ENCODE data around the gene FAM81B. TPM values are rescaled to one million over a fixed set of nuclear protein-coding genes. Genes with fewer than 3 reads are reported as not detected.

FAM81B gene
- total RNA-seq, 1 experiment from 2014 or later = not detected

DNA sequence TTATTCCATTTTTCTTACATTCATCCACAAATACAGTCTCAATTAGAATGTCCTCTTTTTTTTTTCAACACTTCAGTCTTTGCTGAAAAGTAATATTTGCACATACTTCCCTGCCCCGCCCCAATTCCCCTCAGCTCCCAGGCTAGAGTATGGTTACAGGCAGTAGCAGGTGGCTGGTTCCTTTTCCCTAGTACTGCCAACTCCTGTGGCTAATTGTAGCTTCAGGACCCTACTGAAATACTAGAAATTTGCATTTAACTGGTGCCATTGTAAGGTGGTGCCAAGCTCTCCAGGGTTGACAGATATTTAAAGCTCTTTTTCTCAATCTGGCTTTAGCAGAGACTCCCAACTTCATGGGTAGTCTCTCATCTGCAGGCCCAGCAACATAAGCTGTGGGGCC lies 80.3 kb downstream of the FAM81B start:
- Histone ChIP-seq H3K27ac (ENCODE audit: low read depth, low read length, poor library complexity, severe bottlenecking) (no peak overlapping the region), H3K4me3 (ENCODE audit: low read depth, low read length, poor library complexity, severe bottlenecking) (no peak overlapping the region), H3K36me3 (ENCODE audit: insufficient read depth, low read length, poor library complexity, severe bottlenecking) (peaks cover 25% of the 10 kb centered on the region), H3K4me1 (ENCODE audit: insufficient read depth, low read length, poor library complexity, severe bottlenecking) (no peaks in the 10 kb centered on the region), H3K27me3 (replicated peaks; ENCODE audit: insufficient read depth, low read depth, low read length, poor library complexity) (no peaks in the 10 kb centered on the region), H3K9me3 (ENCODE audit: low read depth, low read length, poor library complexity, severe bottlenecking) (no peaks in the 10 kb centered on the region)
- intact Hi-C loops (cut with micrococcal nuclease; ENCODE audit: unreplicated experiment) = no loop called here
- TF ChIP-seq, protein P1, sequence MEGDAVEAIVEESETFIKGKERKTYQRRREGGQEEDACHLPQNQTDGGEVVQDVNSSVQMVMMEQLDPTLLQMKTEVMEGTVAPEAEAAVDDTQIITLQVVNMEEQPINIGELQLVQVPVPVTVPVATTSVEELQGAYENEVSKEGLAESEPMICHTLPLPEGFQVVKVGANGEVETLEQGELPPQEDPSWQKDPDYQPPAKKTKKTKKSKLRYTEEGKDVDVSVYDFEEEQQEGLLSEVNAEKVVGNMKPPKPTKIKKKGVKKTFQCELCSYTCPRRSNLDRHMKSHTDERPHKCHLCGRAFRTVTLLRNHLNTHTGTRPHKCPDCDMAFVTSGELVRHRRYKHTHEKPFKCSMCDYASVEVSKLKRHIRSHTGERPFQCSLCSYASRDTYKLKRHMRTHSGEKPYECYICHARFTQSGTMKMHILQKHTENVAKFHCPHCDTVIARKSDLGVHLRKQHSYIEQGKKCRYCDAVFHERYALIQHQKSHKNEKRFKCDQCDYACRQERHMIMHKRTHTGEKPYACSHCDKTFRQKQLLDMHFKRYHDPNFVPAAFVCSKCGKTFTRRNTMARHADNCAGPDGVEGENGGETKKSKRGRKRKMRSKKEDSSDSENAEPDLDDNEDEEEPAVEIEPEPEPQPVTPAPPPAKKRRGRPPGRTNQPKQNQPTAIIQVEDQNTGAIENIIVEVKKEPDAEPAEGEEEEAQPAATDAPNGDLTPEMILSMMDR (conservative IDR thresholded peaks at IDR 0.05; ENCODE audit: low read depth, low read length) = no peak
- CTCF ChIA-PET = no interaction called here
- BruUV-seq (replicated peaks) = no TSS peak
- DNase-seq (ENCODE audit: low spot score) = no peak
- POLR2A ChIA-PET (ENCODE audit: low non-redundant PET) = no interaction called here

DNA sequence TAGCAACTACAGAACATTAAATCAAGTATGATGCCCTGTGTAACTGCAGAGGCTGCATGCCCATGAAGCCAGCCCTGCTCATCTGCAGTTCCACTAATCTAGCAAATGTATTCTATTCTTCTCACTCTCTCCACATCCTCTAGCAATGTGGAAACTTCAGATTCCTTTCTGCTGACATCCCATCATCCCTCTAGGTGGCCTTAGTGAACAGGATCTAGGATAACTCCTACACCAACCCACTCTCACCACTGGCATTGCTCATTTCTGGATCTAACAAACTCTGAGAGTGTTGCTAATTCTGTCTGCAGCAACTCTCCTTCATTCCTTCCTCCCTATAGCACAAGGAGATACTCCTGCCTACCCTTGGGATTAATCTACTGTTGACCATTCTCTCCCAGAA lies 80.8 kb downstream of the FAM81B start:
- CTCF ChIA-PET = no interaction called here
- Histone ChIP-seq H3K4me1 (ENCODE audit: insufficient read depth, low read length, poor library complexity, severe bottlenecking) (no peaks in the 10 kb centered on the region), H3K9me3 (ENCODE audit: low read depth, low read length, poor library complexity, severe bottlenecking) (no peaks in the 10 kb centered on the region)

DNA sequence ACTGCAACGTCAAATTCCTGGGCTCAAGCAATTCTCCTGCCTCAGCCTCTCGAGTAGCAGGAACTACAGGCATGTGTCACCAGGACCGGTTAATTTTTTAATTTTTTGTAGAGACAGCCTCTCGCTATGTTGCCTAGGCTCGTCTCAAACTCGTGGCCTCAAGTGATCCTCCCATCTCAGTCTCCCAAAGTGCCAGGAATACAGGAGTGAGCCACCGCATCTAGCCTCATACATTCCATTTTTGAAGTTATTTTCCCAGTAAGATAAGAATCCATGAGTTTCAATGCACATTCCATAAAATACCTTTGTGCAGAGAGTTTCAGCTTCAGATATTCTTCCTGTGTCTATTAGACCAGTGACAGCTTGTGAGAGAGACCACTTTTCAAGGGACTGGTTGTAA lies 93.3 kb downstream of the FAM81B start:
- intact Hi-C loops (cut with micrococcal nuclease; ENCODE audit: unreplicated experiment) = no loop called here
- Histone ChIP-seq H3K4me1 (ENCODE audit: insufficient read depth, low read length, poor library complexity, severe bottlenecking) (no peaks in the 10 kb centered on the region), H3K36me3 (ENCODE audit: insufficient read depth, low read length, poor library complexity, severe bottlenecking) (peaks cover 56% of the 10 kb centered on the region), H3K27ac (ENCODE audit: low read depth, low read length, poor library complexity, severe bottlenecking) (no peak overlapping the region), H3K9me3 (ENCODE audit: low read depth, low read length, poor library complexity, severe bottlenecking) (peaks cover 20% of the 10 kb centered on the region), H3K27me3 (replicated peaks; ENCODE audit: insufficient read depth, low read depth, low read length, poor library complexity) (no peaks in the 10 kb centered on the region), H3K4me3 (ENCODE audit: low read depth, low read length, poor library complexity, severe bottlenecking) (no peak overlapping the region)
- no TSS peak for BruUV-seq (replicated peaks)
- ChIA-PET POLR2A (ENCODE audit: low non-redundant PET) (no interaction called here), CTCF (no interaction called here)
- no peak for TF ChIP-seq EZH2 (IDR thresholded peaks at IDR 0.05; ENCODE audit: borderline replicate concordance, low read depth, low read length, poor library complexity, severe bottlenecking)
- TF ChIP-seq, protein P1 (conservative IDR thresholded peaks at IDR 0.05; ENCODE audit: low read depth, low read length) = no peak
- DNase-seq (ENCODE audit: low spot score) = no peak

More for the DNA sequence above, 80.8 kb downstream of the FAM81B start:
- Histone ChIP-seq H3K27me3 (replicated peaks; ENCODE audit: insufficient read depth, low read depth, low read length, poor library complexity) (no peaks in the 10 kb centered on the region), H3K27ac (ENCODE audit: low read depth, low read length, poor library complexity, severe bottlenecking) (no peak overlapping the region), H3K36me3 (ENCODE audit: insufficient read depth, low read length, poor library complexity, severe bottlenecking) (peaks cover 25% of the 10 kb centered on the region), H3K4me3 (ENCODE audit: low read depth, low read length, poor library complexity, severe bottlenecking) (no peak overlapping the region)
- no peak for TF ChIP-seq EZH2 (IDR thresholded peaks at IDR 0.05; ENCODE audit: borderline replicate concordance, low read depth, low read length, poor library complexity, severe bottlenecking)
- TF ChIP-seq, protein P1 (conservative IDR thresholded peaks at IDR 0.05; ENCODE audit: low read depth, low read length) = no peak
- POLR2A ChIA-PET (ENCODE audit: low non-redundant PET) = no interaction called here
- BruUV-seq (replicated peaks) = no TSS peak
- DNase-seq (ENCODE audit: low spot score) = peak; percentile 9
- intact Hi-C loops (cut with micrococcal nuclease; ENCODE audit: unreplicated experiment) = no loop called here

Measured in A673 (cell line).